SIG-M5 treated with dmso at 0.1 percent for 504 hours (cell line): Measurements from ENCODE around the gene ABCC9.

Source experiments
- DNase-seq: peaks from one replicate; lab custom pipeline; 2025; ENCODE audit not compliant: unreplicated experiment; lab: John Stamatoyannopoulos, UW

ABCC9 gene

DNA sequence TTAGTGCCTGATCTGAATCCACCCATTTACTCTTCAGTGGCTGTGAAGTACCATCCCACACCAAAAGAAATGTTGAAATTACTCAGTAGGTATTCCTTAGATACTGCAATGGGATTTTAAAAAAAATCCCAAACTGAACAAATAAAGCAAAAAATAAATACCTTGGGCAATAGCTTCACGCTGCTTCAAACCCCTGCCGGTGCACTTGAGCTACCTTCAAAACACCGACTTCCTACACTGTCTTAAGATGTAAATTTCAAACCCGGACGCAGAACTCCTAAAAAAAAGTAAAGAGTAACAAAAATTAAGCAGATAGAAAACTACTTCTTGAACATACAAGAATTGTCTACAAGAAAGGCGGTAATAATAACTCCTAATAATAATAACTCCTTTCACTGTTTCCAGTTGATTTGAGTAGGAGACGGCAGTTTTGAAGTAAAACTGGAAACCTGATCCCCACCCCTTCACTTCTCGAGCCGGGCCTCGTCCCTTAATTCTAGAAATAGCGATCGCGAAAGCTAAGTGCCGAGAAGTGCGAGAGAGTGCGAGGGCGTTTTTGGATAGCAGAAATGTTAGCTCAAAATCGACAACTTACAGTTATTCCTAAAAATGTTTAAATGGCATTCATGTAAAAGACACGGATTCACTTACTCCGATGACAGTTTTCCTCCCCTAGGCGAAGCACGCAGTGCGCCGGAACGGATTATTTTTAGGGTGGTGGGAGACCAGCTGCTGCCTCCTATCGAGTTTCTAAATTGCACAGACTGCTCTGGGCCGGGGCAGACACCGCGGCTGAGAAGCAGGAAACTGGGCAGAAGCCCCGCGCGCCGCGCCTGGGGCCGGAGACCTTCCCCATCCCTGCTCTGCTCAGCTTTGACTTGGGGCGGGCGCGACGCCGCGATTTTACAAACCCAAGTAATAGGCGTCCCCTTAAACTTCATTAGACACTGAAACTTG, at the start of gene ABCC9:
Gene ABCC9 (minus strand): TSS at position 878 of the 957 bp plus-strand sequence. CDS start 4,752 bp downstream, outside the sequence.
- DNase-seq: no peak

DNA sequence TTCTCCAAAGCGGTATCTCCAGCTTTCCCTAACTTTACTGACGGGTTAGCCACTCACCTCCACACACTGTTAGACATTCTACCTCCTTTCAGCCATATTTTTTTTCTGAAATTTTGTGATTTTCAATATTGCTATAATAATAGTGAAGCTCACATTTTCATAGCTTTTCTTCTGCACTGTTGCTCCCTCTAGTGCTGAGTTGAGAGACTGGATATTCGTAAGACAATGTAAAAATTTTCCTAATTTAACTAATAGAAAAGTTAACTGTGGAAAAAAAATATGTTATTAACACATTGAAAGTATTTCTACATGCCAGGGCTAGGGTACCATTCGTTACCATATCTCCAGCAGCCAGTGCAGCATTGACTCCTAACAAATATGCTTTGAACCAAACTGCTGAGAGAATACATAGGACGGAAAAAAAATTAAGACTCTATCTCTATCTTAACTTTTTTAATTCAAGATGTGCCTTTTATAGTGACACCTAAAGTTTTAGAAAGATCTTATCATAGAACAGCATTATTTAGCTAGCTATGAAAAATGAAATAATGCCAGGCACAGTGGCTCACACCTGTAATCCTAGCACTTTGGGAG, 48.7 kb upstream of the ABCC9 start:
- DNase-seq: peak; percentile 43

DNA sequence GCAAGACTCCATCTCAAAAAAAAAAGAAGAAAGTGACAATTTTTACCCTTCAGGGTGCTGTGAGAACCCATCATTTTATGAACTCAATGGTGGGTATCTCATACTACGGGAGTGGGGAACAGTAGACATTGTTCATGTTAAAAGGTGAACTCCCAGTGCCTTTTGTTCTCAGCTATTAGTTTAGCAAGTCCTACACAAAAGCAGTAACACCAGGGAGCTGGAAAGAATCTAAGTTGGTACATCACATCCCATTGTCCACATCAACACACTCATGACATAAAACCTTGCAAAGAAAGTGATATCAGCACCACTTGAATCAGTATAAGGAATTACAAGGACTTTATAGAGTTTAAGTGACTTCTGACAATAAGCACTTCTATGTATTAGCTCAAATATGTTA, 47.4 kb upstream of the ABCC9 start:
- DNase-seq: no peak

DNA sequence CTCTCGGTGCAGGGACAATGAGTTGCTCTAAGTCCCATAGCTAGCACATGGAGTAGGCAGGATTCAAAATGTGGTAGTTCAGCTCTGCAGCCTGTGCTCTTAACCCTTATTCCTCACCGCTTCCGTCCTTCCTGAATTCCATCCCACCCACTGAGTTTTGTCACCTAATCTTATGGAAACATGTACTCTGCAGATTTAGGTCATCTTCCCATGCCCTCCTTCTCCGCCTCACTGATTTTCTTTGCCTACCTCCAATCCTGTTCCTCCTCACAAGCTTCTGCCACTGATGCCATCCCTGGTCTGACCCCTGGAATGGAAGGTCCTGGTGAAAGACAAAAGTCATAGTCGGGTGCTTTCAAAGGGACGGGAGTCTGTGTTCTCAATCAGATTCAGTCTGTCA, 46.5 kb upstream of the ABCC9 start:
- DNase-seq: no peak

DNA sequence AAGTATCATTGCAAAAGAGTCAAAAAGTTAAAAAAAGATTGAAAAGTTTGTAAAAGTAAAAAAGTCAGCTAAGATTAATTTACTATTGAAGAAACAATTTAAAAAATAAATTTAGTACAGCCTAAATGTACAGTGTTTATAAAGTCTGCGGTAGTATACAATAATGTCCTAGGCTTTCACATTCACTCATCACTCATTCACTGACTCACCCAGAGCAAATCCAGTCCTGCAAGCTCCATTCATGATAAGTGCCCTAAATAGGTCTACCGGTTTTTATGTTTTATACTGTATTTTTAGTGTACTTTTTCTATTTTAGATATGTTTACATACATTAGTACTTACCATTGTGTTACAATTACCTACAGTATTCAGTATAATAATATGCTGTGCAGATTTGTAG, 43.9 kb upstream of the ABCC9 start:
- DNase-seq: no peak

DNA sequence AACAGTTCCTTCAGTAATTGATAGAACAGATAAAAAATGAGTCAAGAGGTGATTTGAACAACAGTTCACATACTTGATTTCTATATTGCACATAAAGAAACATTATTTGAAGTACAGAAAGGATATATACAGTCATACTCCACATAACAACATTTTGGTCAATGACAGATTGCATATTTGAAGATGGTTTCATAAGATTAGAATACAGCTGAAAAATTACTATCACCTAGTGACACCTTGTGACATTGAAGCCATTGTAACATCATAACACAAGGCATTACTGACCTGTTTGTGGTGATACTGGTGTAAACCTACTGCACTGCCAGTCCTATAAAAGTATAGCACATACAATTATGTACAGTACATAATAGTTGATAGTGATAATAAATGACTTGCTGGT, 43.1 kb upstream of the ABCC9 start:
- DNase-seq: no peak

DNA sequence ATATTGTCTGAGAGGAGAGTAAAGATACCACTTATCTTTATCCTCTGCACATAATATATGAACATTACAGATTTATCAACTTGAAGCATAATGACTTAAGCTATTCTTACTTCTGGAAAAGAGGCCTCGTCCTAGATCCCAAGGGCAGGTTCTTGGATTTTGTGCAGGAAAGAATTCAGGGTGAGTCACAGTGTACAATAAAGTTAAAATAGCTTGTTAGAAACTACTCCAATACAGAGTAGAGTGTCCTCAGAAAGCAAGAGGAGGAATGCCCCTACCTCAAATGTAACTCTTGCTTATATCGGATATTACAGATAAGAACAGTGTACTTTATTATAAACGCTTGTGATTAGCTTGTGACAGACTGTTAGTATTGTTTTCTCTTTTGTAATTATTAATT, 41.9 kb upstream of the ABCC9 start:
- no peak for DNase-seq

DNA sequence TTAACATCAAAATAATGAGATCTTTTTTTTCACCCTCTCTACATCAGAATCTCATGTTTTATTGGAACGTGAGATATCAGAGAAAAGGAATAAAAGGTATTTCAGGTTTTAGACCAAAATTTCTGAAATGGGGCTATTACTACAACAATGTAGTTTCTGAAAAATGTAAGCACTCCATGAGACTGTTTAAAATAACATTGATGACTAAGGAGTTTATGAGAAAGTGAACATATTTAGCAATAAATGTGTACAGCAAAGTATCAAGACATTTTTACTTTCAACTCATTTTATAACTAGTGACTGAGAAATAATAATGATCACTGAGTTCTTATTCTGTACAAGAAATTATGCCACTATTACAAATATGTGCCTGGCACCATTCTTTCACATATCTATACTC, 39.3 kb upstream of the ABCC9 start:
- DNase-seq: no peak

DNA sequence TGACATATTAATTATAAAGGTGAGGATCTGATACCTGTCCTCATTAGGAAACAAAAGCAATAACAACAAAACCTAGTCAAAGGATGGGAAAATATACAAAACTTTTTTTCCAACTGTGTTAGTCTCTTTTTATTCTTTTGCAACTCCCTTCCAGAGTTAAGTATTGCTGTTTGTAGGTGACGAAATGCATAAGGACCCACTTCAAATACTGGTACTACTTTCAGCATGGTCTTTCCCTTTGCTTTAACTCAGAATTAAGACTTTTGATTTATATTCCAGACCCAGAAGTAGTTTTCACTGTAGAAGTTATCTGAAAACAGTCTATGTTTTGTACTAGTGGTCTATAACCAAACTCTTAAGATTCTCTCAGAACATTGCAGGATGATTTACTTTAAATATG, 34.1 kb upstream of the ABCC9 start:
- no peak for DNase-seq

DNA sequence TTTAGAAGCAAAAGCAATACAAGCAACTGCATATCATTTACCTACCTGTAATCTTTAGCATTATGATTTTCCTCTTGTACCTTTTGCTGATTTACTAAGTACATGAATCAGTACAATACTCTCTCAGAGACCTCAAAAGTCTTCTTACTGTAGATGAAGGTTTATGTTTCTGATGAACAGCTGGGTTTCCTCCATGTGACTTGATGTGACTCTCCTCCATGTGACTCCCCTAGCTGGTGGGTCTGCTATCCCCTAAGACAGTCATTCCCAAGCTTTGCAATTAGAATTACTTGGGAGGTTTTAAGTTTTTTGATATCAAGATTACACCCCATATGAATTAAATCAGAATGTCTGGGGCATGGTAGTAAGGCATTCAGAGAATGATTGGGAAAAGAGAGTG, 32.0 kb upstream of the ABCC9 start:
- no peak for DNase-seq

DNA sequence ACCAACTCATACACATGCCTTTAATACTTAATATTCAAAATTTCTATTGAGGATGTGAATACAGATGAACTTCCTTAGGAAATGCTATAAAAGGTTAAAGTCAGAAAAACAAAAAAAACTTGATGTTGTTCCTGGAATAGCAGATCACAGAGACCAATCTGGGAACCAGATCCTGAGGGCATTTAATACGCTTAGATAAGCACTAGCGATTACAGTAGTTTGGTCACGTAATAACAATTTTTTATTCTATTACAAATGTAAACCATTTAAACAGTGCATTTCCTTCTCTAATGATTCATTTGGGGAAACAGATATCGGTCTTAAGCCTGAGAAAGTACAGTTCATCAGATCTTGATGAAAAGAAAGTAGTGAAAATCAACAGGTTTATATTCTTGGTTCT, 30.8 kb upstream of the ABCC9 start:
- no peak for DNase-seq

DNA sequence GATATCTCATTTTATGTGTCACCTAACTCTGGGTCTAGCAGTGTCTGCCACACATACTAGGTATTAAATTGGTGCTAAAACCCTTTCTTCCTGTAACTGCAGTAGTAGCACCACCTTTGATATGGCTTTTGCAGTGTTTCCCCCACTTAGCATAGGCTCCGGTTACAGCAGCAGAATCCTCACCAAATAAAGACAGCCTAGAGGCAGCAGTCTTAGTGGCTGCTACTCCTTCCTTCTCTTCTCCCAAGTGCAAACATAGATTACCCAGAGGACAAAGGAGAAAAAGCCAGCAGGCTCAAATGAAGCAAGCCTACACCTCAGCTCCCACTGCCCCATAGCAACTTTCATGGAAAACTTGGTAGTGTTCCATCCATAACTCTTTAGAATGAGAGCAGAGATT, 30.1 kb upstream of the ABCC9 start:
- DNase-seq: no peak

DNA sequence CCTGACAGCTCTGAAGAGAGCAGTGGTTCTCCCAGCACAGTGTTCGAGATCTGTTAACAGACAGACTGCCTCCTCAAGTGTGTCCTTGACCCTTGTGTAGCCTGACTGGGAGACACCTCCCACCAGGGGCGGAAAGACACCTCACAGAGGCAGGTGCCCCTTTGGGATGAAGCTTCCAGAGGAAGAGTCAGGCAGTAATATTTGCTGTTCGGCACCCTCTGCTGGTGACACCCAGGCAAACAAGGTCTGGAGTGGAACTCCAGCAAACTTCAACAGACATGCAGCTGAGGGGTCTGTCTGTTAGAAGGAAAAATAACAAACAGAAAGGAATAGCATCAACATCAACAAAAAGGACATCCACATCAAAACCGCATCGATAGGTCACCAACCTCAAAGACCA, 21.6 kb upstream of the ABCC9 start:
- DNase-seq: no peak

DNA sequence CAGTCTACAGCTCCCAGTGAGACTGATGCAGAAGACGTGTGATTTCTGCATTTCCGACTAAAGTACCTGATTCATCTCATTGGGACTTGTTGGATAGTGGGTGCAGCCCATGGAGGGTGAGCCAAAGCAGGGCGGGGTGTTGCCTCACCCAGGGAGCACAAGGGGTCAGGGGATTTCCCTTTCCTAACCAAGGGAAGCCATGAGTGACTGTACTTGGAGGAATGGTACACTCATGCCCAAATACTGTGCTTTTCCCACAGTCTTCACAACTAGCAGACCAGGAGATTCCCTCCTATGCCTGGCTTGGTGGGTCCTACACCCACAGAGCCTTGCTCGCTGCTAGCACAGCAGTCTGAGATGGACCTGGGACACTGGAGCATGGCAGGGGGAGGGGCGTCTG, 21.0 kb upstream of the ABCC9 start:
- DNase-seq: no peak

DNA sequence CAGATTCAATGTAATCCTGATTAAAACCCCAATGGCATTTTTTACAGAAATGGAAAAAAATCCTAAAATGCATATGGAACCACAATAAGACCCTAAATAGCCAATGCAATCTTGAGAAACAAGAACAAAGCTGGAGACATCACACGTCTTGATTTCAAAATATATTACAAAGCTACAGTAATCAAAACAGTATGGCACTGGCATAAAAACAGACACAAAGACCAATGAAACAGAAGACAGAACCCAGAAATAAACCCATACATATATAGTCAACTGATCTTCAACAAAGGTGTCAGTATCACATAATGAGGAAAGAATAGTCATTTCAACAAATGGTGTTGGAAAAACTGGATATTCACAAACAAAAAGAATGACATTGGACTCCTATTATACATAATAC, 9.4 kb upstream of the ABCC9 start:
- DNase-seq: no peak

DNA sequence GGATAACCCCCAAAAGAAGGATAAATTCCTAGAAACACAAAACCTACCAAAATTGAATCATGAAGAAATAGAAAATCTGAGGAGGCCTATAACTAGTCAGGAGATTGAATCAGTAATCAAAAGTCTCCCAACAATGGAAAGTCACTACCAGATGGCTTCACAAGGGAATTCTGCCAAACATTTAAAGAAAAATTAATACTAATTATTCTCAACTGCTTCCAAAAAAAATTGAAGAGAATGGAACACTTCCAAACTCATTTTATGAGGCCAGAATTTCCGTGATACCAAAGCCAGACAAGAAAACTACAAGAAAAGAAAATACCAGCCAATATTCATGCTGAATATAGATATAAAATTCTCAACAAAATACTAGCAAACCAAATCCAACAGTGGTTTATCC, 7.8 kb upstream of the ABCC9 start:
- no peak for DNase-seq

DNA sequence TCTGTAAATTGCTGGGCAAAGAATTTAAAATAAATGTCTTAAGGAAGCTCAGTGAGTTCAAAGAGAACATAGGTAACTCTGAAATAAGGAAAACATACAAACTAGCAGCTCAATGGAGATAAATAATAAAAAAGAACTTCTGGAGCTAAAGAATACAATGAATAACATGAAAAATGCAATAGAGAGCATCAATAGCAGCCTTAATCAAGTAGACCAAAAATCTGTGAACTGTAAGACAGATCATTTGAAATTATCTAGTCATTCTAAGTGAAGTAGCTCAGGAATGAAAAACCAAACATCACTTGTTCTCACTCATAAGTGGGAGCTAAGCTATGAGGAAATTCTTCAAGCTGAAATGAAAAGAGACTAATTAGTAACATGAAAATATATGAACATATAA, 5.8 kb upstream of the ABCC9 start:
- no peak for DNase-seq

DNA sequence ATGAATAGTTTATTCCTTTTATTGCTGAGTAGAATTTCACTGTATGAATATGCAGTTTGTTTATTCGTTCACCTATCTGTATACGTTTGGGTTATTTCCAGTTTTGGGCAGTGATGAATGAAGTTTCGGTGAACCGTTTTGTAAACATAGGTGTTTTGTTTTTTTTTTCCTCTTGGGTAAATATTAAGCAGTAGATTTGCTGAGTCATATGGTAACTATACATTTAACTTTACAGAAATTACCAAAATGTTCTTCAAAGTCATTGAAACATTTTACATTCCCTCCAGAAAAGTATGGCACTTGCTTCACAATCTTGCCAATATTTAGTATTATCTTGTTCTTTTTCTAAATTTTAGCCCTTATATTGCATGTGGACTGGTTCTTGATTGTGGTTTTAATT, 3.8 kb upstream of the ABCC9 start:
- DNase-seq: no peak

DNA sequence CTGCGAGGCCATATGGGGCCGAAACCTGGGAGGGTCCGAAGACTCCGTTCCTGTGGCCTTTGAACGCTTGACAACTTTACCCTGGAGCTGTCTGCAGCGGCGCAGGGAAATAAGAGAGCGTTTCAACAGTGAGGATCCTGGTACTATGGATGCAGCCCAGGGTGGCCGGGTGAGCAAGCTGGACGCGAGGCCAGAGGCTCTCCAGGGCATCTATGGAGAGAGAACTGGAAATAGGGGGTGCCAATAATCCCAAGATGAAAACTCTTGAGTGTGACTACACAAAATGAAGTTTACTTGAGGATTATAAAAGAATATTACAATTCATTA, 1.1 kb upstream of the ABCC9 start:
- DNase-seq: no peak

DNA sequence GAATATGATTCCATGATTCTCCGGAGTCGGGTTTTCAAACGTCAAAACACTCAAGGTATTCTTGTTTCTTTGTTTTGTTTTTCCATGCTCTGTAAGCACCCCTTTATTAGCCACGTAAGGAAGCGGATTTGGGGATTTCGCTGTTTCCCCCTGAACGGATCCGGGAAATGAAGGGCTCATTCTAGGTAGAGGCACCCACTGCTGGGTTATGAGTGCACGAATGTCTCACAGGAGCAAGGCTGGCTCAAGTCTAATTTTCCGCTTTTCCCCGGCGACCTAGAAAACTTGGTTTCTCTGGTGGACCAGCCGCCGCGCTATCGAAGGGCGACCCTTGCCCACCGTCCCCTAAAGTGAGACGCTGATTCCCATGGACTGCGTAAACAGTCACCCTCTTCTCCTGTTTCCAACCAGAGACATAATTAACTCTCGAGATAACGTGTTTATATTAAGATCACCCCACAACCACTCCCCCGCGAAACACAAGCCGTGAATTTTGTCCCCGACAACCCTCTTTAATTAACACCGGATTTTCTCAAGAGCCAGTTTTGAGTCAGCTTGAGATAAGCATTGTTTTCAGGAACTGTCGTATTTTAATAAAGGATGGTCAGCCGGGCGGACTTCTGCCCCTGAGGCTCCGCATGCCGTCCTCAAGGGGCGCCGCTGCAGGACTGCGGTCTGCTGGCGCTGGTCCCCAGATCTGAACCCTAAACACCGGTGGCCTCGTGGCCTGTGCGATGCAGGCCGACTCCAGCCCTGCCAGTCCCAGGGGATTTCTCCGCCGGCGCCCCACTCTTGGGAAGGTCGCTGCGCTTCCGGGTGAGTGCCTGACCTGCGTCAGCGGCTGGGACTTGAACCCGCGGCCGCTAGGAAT, 515 bp upstream of the ABCC9 start:
- no peak for DNase-seq

DNA sequence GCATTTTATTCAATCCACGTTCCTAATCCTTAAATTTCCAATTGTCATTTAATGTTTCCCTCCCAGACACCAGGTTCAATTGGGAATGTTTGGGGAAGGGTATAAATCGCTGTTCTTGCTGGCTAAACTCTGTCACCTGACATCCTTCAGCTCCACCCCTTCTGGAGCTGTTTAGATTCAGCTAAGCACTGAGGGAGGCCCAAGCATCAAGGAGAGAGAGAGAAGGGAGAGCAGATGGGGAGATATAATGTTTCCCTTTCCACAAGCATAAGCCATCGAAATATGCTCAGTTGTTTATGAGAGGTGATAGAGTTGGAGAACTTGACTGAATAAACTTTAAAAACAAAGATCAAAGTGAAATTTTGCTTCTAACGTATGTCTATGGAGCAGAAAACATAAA, 1.8 kb downstream of the ABCC9 start:
- DNase-seq: no peak

DNA sequence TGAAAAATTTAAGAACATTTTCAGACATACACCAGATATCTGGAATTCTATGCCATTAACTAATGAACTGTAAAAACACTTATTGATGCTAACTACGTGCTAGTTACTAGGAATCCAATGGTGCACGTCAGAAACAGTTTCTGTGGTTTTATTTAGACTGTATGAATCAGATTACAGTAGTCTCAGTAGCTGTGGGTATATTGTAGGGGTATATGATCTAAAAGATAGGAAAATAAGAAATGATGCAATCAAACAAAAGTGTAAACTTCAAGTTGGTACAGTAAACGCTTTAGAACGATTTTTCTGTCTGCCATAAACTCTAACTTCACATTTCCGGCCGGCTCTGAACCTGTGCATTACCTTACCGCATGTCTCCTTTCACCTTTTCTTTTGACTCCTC, 2.3 kb downstream of the ABCC9 start:
- DNase-seq: no peak
